Motor neuron (in vitro differentiated cells): Measurements from ENCODE around the gene THSD4. TPM values are rescaled to one million over a fixed set of nuclear protein-coding genes. Genes with fewer than 3 reads are reported as not detected.
"Not testable (repeated sequence)": the region's sequence is repeated elsewhere in the genome, so short reads cannot be mapped to it uniquely, and the experiment has no call there.

Experiments
- ATAC-seq, 8 experiments: fragments of 200-7000 bp; cut with Tn5 transposase; replicated peaks in 6 of 8; 2 replicates each; pipeline ENCODE4 v1.8.0; 2021; ENCODE audit warnings: mild to moderate bottlenecking in 8 of 8, moderate library complexity in 8 of 8
- H3K27ac ChIP-seq, 2 donors: fragments of 250-450 bp; sonication (Bioruptor Pico); 2 replicates each; pipeline ENCODE4 v1.9.0; 2021; ENCODE audit warnings: antibody characterized with exemption in 2 of 2, mild to moderate bottlenecking in 2 of 2, moderate library complexity in 1 of 2
- H3K4me1 ChIP-seq, 2 donors: fragments of 250-450 bp; sonication (Bioruptor Pico); replicated peaks in 1 of 2; 2 replicates each; pipeline ENCODE4 v1.6.1; 2021; ENCODE audit warnings: antibody characterized with exemption in 2 of 2, mild to moderate bottlenecking in 2 of 2, moderate library complexity in 1 of 2
- H3K4me3 ChIP-seq, 5 donors: fragments of 250-450 bp; sonication (Bioruptor Pico); 2 replicates each; pipeline ENCODE4 v1.9.0; 2021; ENCODE audit warnings: antibody characterized with exemption in 5 of 5, mild to moderate bottlenecking in 5 of 5, moderate library complexity in 4 of 5
- WGBS, 10 experiments: fragments of 450-650 bp; shearing (Covaris generic); methylation state at CpG; one replicate each; pipeline ENCODE4 v1.0.0; 2022; 5-methylcytosine and 5-hydroxymethylcytosine counted together
- in situ Hi-C, 9 experiments: fragments of 400-800 bp; cut with MboI; loops; one replicate each; pipeline ENCODE4 v1.15.0; 2021; ENCODE audit warnings: low sequenced_read_pairs in 9 of 9, low pct_unique_long_range_greater_than_20kb in 2 of 9; ENCODE audit not compliant: unreplicated experiment in 9 of 9
- total RNA-seq, 8 experiments: library from RNA; unstranded; fragments of 300-600 nt; gene quantifications; 2 replicates each; pipeline versions ENCODE4 v1.2.3 to v1.2.4, GENCODE V29; 2022

The THSD4 gene
- total RNA-seq, 8 experiments from 2014 or later, result 1.3 to 28.4 (median 6.7) TPM

DNA sequence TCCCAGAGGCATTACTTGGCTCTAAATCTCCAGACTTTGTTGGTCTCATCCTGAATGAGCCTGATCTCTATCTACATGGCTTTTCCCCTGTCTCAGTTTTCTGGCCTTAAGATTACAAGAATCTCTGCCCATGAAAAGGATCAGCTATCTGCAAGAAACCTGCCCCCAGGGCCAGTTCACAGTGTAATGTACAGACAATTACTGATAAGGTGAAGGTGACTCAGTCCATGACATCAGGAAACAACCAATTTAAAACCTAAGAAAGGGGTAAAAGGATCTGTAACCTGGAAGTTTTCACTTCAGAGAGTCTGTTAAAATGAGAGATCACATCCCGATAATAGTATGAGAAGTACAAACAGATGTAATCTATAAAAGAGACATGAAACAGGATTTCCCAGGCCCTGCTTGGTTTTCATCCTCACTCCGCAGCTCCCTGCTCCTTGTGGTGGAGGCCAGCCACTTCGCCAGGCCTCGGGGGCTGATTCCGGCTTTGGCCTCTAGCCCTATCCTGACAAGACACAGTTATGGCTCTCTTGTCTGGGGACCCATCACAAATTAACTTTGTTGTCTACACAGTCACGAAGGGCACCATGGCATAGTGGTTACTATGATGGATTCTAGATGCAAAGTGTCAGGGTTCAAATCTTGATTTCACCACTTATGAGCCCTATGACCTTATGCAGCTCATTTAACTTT lies 136.9 kb downstream of the THSD4 start:
- Histone ChIP-seq H3K4me1 (peaks cover 2 to 14% of the 10 kb centered on the region in 2 donors), H3K4me3 (no peak overlapping the region), H3K27ac (no peak overlapping the region)
- in situ Hi-C loops, result no loop called here
- ATAC-seq, result no peak
- WGBS, 10 experiments, result 38 to 100% (median 94%) methylated on average over 1 to 4 of the region's 6 CpGs; no CpG with 5 or more reads in 3 of the 10 experiments

DNA sequence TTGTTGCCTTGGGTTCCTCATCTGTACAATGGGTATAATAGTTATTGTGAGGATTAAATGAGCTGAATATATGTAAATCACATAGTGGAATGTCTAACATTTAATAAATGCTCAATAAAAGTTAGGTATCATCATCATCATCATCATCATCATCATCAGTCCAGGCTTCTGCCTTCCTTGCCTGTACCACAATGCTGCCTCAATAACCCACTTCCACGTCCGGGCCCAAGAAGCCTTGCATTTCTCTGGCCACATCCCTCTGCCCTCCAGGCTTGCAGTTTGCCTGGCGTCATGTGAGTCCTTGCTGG lies 137.4 kb downstream of the THSD4 start:
- peaks cover 2 to 14% of the 10 kb centered on the region in 2 donors for H3K4me1 ChIP-seq
- no peak overlapping the region for H3K4me3 ChIP-seq
- H3K27ac ChIP-seq, result no peak overlapping the region
- in situ Hi-C loops, result no loop called here
- 73 to 100% (median 80%) methylated on average over 1 to 3 of the region's 3 CpGs; no CpG with 5 or more reads in 4 of the 10 experiments for WGBS, 10 experiments
- ATAC-seq, result no peak

DNA sequence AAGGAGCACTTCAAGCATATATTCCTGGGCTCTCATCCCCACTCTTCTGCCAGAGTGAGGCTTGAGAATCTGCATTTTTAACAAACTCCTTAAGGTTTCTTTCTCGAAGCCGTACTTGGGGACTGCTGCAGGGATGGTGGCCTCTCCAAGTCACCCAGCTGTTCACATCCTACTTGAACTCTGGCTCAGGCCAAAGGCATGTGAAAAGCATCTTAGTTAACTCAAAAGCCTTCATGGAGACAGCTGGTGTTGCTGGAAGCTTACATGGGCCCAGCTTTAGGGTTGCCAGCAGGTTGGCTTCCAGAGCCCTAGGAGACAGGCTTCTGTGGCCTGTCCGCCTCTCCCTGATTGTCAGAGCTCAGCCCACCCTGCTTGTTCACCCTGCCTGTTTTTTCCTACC lies 139.2 kb downstream of the THSD4 start:
- no peak for ATAC-seq
- H3K4me1 ChIP-seq, result peaks cover 0 to 14% of the 10 kb centered on the region in 2 donors
- no peak overlapping the region for H3K4me3 ChIP-seq
- in situ Hi-C loops, result no loop called here
- no peak overlapping the region for H3K27ac ChIP-seq
- WGBS, 10 experiments, result 80 to 100% (median 96%) methylated on average over 1 to 3 of the region's 3 CpGs; no CpG with 5 or more reads in 4 of the 10 experiments

DNA sequence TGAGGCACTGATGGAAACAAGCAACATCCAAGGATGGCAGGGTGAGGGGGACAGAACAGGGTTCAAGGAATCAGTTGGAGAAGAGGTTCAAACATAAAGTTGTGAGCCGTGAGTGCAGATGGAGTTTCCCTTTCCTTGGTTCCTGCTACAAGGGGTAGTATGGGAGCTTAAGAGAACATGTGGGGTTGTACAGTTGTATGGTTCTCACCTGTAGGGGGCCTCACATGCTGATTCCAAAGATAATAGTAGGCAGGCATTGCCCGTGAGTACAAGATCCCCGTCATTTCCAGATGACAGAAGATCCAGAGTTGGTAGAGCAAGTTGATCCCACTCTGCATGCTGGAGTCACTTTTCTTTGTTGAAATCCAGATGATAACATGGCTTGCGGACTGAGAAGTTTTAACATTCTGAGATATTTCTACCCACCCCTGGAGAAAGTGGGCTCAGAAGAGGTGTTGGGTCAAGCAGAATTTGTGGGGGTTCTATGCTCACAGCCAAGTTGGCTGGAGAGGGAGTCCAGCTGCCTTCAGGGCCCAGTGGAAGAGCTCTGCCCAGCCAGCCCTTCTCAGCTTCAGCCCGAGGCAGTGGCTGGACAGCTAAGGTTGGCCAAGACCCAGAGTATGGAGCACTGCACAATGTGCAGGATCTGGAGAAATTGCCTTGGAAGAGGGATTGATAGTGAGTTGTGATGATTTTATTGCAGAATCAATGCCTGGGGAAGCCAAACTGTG lies 141.8 kb downstream of the THSD4 start:
- no peak overlapping the region for H3K4me3 ChIP-seq
- no peak for ATAC-seq
- H3K27ac ChIP-seq, result no peak overlapping the region
- in situ Hi-C loops, result no loop called here
- H3K4me1 ChIP-seq, result peaks cover 0 to 2% of the 10 kb centered on the region in 2 donors
- WGBS, 10 experiments, result 67 to 100% (median 92%) methylated on average over 1 to 5 of the region's 5 CpGs; no CpG with 5 or more reads in 1 of the 10 experiments

DNA sequence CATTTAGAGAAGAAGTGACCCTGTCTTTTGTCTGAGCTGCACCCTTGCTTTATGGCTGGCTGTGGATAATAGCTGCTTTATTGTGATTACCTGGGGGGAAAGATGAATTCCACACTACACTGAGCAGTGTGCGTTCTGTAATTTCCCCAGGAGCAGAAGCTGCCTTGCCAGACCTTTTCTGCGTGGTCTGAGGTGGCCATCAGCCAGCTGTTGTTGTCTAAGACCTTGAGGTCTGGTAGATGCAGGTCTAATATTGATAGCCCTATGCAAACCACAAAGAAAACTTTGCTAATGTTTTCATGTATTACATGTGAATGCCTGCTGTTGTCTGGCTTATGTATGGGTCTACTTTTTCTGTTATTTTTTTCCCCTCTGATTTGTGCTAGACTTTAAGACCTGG lies 144.6 kb downstream of the THSD4 start:
- no peak for ATAC-seq
- WGBS, 10 experiments, result 60 to 100% (median 77%) methylated on average over 1 to 2 of the region's 2 CpGs; no CpG with 5 or more reads in 2 of the 10 experiments
- in situ Hi-C loops, result no loop called here

DNA sequence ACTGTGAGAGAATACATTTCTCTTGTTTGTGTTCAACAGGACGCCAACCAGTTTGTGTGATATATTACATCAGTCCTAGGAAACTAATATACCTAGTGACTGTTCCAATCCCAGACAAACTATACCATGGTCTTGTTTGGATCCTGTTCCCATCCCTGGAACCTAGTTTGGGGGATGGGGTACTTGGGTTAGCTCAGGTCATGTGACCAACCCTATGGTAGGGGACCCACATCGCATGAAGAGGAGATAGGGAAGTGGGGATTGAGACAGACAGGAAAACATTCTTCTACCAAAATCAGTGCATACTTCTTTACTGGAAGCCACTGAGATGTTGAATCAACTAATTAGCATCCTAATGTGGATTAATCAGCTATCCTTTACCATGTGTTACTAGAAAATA lies 146.1 kb downstream of the THSD4 start:
- in situ Hi-C loops, result no loop called here
- no peaks in the 10 kb centered on the region for H3K4me1 ChIP-seq
- no peak for ATAC-seq
- 79 to 100% (median 85%) methylated on average over 1 to 2 of the region's 2 CpGs; no CpG with 5 or more reads in 4 of the 10 experiments for WGBS, 10 experiments
- H3K4me3 ChIP-seq, result no peak overlapping the region
- no peak overlapping the region for H3K27ac ChIP-seq

More for the DNA sequence above, 144.6 kb downstream of the THSD4 start:
- no peak overlapping the region for H3K4me3 ChIP-seq
- no peak overlapping the region for H3K27ac ChIP-seq
- no peaks in the 10 kb centered on the region for H3K4me1 ChIP-seq

DNA sequence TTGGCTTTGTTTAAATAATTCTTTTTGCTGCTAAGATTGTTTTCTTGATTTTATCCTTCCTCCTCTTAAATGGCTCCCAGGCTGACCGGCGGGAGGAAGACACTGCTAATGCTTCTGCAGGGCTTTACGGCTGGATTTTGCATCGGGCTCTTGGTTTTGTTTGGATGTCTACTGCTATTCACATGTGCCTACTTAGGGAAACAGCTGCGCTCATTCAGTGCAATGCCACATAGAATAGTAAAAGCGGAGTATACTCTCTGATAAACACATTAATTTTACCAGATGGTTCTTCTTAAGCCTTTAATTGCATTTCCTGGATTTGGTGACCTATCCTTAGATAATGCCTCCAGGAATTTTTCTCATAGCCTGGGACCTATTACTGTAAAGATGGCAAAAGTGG lies 146.6 kb downstream of the THSD4 start:
- no peak overlapping the region for H3K27ac ChIP-seq
- in situ Hi-C loops, result no loop called here

DNA sequence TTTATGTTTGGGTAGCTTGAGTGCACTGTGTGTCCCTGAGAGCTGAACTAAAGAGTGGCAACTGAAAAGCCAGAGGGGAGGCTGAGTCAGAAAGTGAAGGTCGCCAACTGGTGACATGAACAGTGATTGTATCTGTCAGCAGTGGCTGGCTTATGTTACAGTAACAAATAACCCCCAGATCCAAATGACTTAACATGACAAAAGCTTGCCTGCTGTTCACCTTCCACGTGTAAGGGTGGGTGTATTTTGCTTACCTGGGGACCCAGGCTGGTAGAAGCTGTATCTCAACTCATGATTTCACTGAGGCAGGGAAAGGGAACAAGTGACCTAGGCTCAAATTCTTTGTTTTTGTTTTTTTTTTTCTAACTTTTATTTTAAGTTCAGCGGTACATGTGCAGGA lies 147.3 kb downstream of the THSD4 start:
- Histone ChIP-seq H3K4me3 (no peak overlapping the region), H3K4me1 (no peaks in the 10 kb centered on the region), H3K27ac (no peak overlapping the region)
- no peak for ATAC-seq
- 33 to 73% (median 50%) methylated on average over 2 to 3 of the region's 3 CpGs; no CpG with 5 or more reads in 2 of the 10 experiments for WGBS, 10 experiments
- in situ Hi-C loops, result no loop called here

More for the DNA sequence above, 146.6 kb downstream of the THSD4 start:
- 20 to 87% (median 61%) methylated on average over 1 to 6 of the region's 6 CpGs; no CpG with 5 or more reads in 2 of the 10 experiments for WGBS, 10 experiments
- Histone ChIP-seq H3K4me3 (no peak overlapping the region), H3K4me1 (no peaks in the 10 kb centered on the region)
- ATAC-seq, result no peak

DNA sequence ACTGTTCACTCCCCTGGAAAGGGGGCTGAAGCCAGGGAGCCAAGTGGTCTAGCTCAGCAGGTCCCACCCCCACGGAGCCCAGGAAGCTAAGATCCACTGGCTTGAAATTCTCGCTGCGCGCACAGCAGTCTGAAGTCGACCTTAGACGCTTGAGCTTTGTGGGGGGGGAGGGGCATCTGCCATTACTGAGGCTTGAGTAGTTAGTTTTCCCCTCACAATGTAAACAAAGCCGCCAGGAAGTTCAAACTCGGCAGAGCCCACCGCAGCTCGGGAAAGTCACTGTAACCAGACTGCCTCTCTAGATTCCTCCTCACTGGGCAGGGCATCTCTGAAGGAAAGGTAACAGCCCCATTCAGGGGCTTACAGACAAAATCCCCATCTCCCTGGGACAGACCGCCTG lies 150.3 kb downstream of the THSD4 start:
- H3K27ac ChIP-seq, ATAC-seq, in situ Hi-C loops, H3K4me1 ChIP-seq, H3K4me3 ChIP-seq: not testable (repeated sequence)
- 61 to 100% (median 70%) methylated on average over 1 to 6 of the region's 11 CpGs; no CpG with 5 or more reads in 7 of the 10 experiments for WGBS, 10 experiments

DNA sequence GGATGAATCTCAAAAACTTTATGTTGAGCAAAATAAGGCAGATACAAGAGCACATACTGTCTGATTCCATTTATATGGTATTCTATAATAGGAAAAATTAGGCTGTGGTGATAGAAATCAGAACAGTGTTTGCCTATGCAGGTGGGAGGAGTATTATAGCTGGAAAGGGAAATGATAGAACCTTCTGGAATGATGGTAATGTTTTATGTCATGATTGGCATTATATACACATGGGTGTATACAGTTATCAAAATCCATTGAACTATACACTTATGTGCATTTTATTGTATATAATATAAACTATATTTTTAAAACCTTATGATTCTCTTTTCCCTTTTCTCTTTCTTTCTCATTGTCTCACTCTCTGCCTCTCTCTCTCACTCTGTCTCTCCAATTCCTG lies 156.1 kb downstream of the THSD4 start:
- in situ Hi-C loops, result no loop called here
- Histone ChIP-seq H3K4me3 (no peak overlapping the region), H3K4me1 (peaks cover 3 to 5% of the 10 kb centered on the region in 2 donors), H3K27ac (no peak overlapping the region)
- no peak for ATAC-seq

DNA sequence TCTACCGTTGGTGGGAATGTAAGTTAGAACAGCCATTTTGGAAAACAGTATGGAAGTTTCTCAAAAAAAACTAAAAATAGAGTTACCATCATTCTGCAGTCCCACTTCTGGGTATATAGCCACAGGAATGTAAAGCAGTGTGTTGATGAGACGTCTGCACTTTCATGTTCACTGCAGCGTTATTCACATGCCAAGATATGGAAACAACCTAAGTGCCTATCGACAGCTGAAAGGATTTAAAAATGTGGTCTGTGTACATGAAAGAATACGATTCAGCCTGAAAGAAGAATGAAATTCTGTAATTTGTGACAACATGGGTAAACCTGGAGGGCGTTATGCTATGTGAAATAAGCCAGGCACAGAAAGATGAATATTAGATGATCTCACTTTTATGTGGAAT lies 157.7 kb downstream of the THSD4 start:
- Histone ChIP-seq H3K27ac (no peak overlapping the region), H3K4me3 (no peak overlapping the region), H3K4me1 (peaks cover 3 to 5% of the 10 kb centered on the region in 2 donors)
- peak in 2 of 8 experiments; percentile 48 to 54 for ATAC-seq
- in situ Hi-C loops, result no loop called here
- WGBS, 10 experiments, result 0 to 100% (median 89%) methylated on average over 1 to 6 of the region's 6 CpGs; no CpG with 5 or more reads in 1 of the 10 experiments

DNA sequence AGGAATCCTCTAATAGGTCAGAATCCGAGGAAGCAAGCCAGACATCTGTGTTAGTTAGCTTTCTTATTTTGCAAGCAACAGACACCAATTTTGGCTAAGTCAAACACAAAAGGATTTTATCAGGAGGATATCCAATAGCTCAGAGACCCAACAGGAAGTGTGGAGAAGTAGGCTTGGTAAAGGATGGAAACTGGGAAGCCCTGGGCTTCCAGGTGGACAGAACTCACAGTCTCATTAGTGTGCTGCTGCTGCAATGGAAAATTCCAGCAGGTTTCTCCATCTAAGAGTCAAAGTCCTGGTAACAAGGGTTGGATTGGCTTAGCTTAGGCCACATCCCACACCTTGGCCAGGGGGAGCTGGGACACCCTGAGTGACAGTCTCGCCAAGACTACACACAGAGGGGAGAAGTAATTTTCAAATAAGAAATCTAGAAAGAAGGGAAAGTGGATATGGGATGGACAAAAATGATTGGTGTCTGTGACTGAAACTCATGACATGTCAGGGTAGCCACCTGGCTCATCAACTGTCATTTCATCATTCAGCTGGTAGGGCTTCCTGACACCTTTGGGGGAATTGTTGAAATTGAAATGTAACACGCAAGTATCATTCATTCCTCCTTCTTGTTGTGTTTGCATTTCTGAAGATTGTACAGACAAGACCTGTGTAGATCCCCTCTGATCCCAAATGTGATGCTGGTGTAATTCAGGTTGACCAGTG lies 158.6 kb downstream of the THSD4 start:
- in situ Hi-C loops, result no loop called here
- WGBS, 10 experiments, result 0 to 100% (median 83%) methylated on average over 1 to 3 of the region's 3 CpGs
- no peak for ATAC-seq
- Histone ChIP-seq H3K4me3 (no peak overlapping the region), H3K27ac (no peak overlapping the region), H3K4me1 (peaks cover 3 to 5% of the 10 kb centered on the region in 2 donors)

DNA sequence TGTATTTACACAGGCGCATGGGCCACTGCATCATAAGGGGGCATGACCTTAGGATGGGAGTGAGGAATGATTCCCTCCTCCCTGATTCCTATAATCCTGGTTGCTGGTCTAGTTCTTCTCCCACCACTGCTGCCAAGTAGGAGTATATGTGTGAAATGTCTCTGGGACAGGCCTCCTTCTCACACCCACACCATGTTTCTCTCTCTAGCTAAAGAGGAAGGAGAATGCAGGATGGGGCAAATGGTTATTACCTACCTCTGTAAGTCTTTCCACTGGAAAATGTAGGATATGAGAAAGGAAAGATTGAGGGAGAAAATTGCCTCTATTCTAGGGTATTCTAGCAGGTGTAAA lies 159.2 kb downstream of the THSD4 start:
- H3K4me1 ChIP-seq, result peaks cover 3 to 5% of the 10 kb centered on the region in 2 donors
- WGBS, 10 experiments, result 100% methylated on average over 1 of the region's 1 CpG; no CpG with 5 or more reads in 7 of the 10 experiments
- in situ Hi-C loops, result no loop called here
- no peak overlapping the region for H3K27ac ChIP-seq
- no peak overlapping the region for H3K4me3 ChIP-seq
- ATAC-seq, result no peak
